Liver (tissue), 3 donors: ENCODE measurements around the gene TOMM70.

Experiments
- HNF4G ChIP-seq: IDR thresholded peaks from 2 replicates; pipeline ENCODE4 v1.6.1; 2016; ENCODE audit warnings: antibody characterized with exemption
- NR2F2 ChIP-seq: IDR thresholded peaks from 2 replicates; pipeline ENCODE4 v1.6.1; 2016; ENCODE audit warnings: antibody characterized with exemption
- RAD21 ChIP-seq, 2 donors: IDR thresholded peaks; 2 replicates each; pipeline ENCODE4 v1.6.1; 2016; ENCODE audit warnings: antibody characterized with exemption in 2 of 2, mild to moderate bottlenecking in 2 of 2
- TAF1 ChIP-seq: conservative IDR thresholded peaks from 2 replicates; pipeline ENCODE4 v1.6.1; 2016; ENCODE audit warnings: antibody characterized with exemption, mild to moderate bottlenecking
- TF ChIP-seq, protein P1 (sequence below): IDR thresholded peaks from 2 replicates; pipeline ENCODE4 v1.6.1; 2016; ENCODE audit warnings: antibody characterized with exemption, mild to moderate bottlenecking
- TF ChIP-seq, protein P2 (sequence below): fragments of 150-350 bp; IDR thresholded peaks from 2 replicates; pipeline ENCODE4 v1.5.1; 2017; ENCODE audit warnings: improper control_type of control experiment, low read depth, low read length; ENCODE audit not compliant: missing input control
- donor health status: healthy.
- donor health status: healthy.

GRCh38 chr3:100399341-100400071 is 1.4 kb downstream of the TOMM70 start:
- TF ChIP-seq, protein P1, sequence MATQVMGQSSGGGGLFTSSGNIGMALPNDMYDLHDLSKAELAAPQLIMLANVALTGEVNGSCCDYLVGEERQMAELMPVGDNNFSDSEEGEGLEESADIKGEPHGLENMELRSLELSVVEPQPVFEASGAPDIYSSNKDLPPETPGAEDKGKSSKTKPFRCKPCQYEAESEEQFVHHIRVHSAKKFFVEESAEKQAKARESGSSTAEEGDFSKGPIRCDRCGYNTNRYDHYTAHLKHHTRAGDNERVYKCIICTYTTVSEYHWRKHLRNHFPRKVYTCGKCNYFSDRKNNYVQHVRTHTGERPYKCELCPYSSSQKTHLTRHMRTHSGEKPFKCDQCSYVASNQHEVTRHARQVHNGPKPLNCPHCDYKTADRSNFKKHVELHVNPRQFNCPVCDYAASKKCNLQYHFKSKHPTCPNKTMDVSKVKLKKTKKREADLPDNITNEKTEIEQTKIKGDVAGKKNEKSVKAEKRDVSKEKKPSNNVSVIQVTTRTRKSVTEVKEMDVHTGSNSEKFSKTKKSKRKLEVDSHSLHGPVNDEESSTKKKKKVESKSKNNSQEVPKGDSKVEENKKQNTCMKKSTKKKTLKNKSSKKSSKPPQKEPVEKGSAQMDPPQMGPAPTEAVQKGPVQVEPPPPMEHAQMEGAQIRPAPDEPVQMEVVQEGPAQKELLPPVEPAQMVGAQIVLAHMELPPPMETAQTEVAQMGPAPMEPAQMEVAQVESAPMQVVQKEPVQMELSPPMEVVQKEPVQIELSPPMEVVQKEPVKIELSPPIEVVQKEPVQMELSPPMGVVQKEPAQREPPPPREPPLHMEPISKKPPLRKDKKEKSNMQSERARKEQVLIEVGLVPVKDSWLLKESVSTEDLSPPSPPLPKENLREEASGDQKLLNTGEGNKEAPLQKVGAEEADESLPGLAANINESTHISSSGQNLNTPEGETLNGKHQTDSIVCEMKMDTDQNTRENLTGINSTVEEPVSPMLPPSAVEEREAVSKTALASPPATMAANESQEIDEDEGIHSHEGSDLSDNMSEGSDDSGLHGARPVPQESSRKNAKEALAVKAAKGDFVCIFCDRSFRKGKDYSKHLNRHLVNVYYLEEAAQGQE, result no peak
- TF ChIP-seq, protein P2, sequence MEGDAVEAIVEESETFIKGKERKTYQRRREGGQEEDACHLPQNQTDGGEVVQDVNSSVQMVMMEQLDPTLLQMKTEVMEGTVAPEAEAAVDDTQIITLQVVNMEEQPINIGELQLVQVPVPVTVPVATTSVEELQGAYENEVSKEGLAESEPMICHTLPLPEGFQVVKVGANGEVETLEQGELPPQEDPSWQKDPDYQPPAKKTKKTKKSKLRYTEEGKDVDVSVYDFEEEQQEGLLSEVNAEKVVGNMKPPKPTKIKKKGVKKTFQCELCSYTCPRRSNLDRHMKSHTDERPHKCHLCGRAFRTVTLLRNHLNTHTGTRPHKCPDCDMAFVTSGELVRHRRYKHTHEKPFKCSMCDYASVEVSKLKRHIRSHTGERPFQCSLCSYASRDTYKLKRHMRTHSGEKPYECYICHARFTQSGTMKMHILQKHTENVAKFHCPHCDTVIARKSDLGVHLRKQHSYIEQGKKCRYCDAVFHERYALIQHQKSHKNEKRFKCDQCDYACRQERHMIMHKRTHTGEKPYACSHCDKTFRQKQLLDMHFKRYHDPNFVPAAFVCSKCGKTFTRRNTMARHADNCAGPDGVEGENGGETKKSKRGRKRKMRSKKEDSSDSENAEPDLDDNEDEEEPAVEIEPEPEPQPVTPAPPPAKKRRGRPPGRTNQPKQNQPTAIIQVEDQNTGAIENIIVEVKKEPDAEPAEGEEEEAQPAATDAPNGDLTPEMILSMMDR, result no peak
- TF ChIP-seq TAF1, result no peak
- no peak for TF ChIP-seq HNF4G
- no peak for TF ChIP-seq NR2F2
- no peak for TF ChIP-seq RAD21 (IDR thresholded peaks at IDR 0.05)
